Posterior vena cava (tissue), 2 donors: ENCODE measurements around the gene SSH2. TPM values are rescaled to one million over a fixed set of nuclear protein-coding genes. Genes with fewer than 3 reads are reported as not detected.

Experiments used
- DNase-seq: peaks from one replicate; pipeline ENCODE4 v3.0.0-alpha.2; 2020; ENCODE audit warnings: low spot score
- intact Hi-C, 2 donors: fragments of 100-400 bp; cut with DNase I; formaldehyde crosslinking; loops; one replicate each; pipeline versions ENCODE4 v1.14.1 to v1.14.2; 2022 to 2023
- total RNA-seq, 2 donors: library from RNA; stranded (reverse); fragmentation: NEBNext Ultra II Directional; extraction: Animal tissue kit (Norgen Biotek cat#: 25700); gene quantifications; one replicate each; pipeline ENCODE4 v1.2.1, GENCODE V29; 2021
- donor health status: DM: yes; HTN: yes; CAD: no.
- donor health status: DM: yes; HTN: yes; CAD: no.

Gene SSH2
- total RNA-seq, 2 donors from 2014 or later, result 26.0 to 33.3 TPM

GRCh38 chr17:29592850-29593551 is 337.0 kb downstream of the SSH2 start, which contains the start of gene ANKRD13B:
TSS of gene ANKRD13B (plus strand) at chr17:29593132. CDS start at chr17:29593622, 490 bp downstream.
- intact Hi-C loops, result no loop called here
- DNase-seq, result no peak

- intact Hi-C loops, result no loop called here
Observed at GRCh38 chr17:29591737-29592608, 338.1 kb downstream of the SSH2 start.

GRCh38 chr17:29591146-29591736 is 338.8 kb downstream of the SSH2 start:
- intact Hi-C loops, result no loop called here
- peak; percentile 93 for DNase-seq

More at GRCh38 chr17:29591737-29592608, 338.1 kb downstream of the SSH2 start:
- DNase-seq, result peak; percentile 95

DNA sequence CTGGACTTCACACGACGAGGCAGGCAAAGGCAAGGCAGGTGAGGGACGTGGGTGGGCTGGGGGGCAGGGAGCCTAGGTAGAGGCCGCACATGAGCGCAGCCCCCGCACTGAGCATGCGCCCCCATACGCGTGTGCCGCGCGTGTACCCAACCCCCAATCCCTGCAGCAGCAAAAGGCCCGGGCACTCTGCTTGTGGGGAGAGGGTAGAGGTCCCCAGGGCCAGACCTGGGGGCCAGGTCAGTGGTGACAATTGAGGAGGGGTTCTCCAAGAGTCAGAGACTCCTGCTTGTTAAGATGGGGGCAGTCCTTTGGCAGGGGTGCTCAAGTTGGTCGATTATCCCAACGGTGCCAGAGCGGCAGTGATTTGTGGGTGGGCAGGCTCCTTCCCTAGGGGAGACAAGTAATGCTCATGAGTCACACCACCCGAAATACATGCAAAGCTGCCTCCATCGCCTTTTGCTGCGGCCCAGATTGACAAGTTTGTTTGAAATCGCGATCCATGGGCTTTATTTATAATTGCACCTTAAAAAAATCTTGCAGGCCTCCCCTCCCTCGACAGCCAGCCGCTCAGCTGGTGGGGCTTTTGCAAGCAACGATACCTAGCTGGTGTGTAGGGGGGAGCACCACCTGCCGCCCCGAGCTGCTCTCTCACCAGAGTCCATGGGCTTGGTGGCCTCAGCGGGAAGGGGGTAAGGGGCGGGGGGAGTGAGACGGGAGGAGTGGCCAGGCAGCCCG is 339.4 kb downstream of the SSH2 start:
- intact Hi-C loops, result no loop called here
- DNase-seq, result no peak

DNA sequence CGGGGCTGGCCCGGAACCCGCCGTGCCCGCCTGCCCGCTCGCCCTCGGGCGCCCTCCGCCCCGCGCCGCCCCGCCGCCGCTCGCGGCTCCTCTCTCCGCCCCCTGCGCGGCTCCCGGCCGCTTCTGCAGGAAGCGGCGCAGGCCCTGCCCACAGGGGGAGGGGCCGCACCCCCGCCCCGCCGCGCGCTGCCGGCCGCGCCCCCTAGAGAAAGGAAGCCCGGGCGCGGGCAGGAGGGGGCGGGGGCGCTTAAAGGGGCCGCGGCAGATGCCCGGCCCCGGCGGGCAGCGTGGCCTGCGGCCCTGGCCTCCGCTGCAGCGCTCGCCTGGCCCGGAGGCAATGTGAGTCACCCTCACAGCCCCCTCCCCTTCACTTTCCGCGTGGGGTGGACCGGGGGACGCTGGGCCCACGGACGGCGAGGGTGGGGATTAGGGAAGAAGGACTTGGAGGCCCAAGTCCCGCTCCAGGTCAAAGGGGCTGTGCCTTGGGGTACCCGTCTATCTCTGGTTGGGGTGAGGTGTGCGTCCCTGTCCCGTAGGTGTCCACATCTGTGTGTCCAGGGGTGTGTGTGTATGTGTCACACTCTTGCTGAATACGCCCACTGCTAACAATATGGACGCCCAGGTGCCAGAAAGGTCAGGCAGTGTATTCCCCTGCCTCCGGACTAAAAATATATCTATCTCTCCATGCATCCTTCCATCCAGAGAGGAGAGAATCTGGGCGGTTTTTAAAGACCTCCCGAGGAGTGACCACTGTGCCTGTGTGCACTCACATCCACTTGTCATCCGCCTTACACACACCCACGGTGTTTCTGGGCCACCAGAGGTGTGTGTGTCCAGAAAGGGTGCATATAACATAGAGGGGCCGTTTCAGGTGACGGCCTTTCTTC is 340.3 kb downstream of the SSH2 start, which contains the start of gene GIT1:
TSS of gene GIT1 (minus strand) at position 125 of the 887 bp plus-strand sequence. CDS start 270 bp downstream, outside the sequence.
- intact Hi-C loops, result no loop called here
- peak; percentile 94 for DNase-seq

- intact Hi-C loops, result no loop called here
- DNase-seq, result no peak
Observed at GRCh38 chr17:29588562-29589411, 341.2 kb downstream of the SSH2 start.

- no peak for DNase-seq
- intact Hi-C loops, result no loop called here
Observed at GRCh38 chr17:29588017-29588561, 341.9 kb downstream of the SSH2 start.

- no peak for DNase-seq
- intact Hi-C loops, result no loop called here
Observed at GRCh38 chr17:29587591-29587990, 342.4 kb downstream of the SSH2 start.

DNA sequence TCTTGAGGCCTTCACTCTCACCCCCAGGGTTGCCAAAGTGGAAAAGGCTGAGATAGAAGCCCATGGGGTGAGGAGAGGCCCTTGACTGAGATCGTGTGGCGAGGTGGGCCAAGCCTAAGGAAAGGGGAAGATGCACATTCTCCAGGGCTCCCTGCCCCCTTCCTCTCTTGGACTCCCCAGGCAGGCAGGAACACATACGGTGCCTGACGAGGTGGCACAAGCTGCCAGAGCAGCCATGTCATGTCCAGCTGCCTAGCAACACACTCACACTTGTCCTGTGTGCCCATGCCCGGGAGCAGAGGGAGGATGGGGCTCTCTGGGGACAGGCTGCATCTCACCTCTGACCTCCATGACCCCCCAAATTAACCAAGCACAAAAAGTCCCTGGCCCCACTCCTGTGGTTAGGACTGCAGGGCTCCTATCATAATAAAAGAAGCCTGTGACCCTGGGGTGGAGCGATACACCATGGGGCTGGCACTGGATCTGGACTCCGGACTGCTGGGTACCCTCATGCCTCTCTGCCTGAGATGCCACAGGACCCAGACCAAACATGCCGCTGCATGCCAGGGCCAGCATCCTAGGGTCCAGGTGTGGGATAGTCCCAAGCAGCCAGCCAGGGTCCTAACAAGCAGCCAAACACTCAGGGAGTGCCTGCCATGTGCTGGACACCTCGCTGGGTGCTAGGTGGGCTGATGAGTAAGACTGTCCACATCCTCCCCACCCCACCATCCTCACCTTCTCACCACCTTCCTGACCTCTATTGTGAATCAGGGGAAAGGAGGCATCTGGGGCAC is 343.2 kb downstream of the SSH2 start:
- intact Hi-C loops, result no loop called here
- no peak for DNase-seq

- intact Hi-C loops, result no loop called here
- no peak for DNase-seq
Observed at GRCh38 chr17:29585080-29585751, 344.8 kb downstream of the SSH2 start.

GRCh38 chr17:29584452-29585079 is 345.5 kb downstream of the SSH2 start:
- intact Hi-C loops, result no loop called here
- no peak for DNase-seq

- intact Hi-C loops, result no loop called here
Observed at GRCh38 chr17:29583324-29584248, 346.4 kb downstream of the SSH2 start.

GRCh38 chr17:29582772-29583171 is 347.3 kb downstream of the SSH2 start:
- DNase-seq, result no peak
- intact Hi-C loops, result no loop called here

More at GRCh38 chr17:29583324-29584248, 346.4 kb downstream of the SSH2 start:
- DNase-seq, result no peak

GRCh38 chr17:29582254-29582765 is 347.7 kb downstream of the SSH2 start:
- intact Hi-C loops, result no loop called here
- peak; percentile 68 for DNase-seq
